Right ventricle myocardium superior (tissue), 1 donor: ENCODE data around the gene TM9SF4. TPM values are rescaled to one million over a fixed set of nuclear protein-coding genes. Genes with fewer than 3 reads are reported as not detected.
"Not testable (repeated sequence)": the region's sequence is repeated elsewhere in the genome, so short reads cannot be mapped to it uniquely, and the experiment has no call there.

Source experiments
- ATAC-seq: fragments of 200-7000 bp; cut with Tn5 transposase; one replicate; pipeline ENCODE4 v1.9.1; 2020; ENCODE audit warnings: mild to moderate bottlenecking; ENCODE audit not compliant: poor library complexity
- DNase-seq: peaks from one replicate; pipeline ENCODE4 v3.0.0-alpha.2; 2020
- intact Hi-C: fragments of 100-400 bp; cut with DNase I; formaldehyde crosslinking; loops from one replicate; pipeline ENCODE4 v1.11.2; 2022
- total RNA-seq: library from RNA; stranded (reverse); fragmentation: NEBNext Ultra II Directional; extraction: Animal tissue kit (Norgen Biotek cat#: 25700); gene quantifications from one replicate; pipeline ENCODE4 v1.2.1, GENCODE V29; 2021
- donor health status: DM: no; HTN: yes; CAD: no; lungs with severe emphysema.

Gene TM9SF4
- total RNA-seq, 1 donor from 2014 or later: 23.0 TPM

- ATAC-seq: no peak
- no peak for DNase-seq
- intact Hi-C loops: loop anchor here (10.0 kb wide), 1 partner anchor 232 kb away; no protein-coding TSS in a partner anchor
These were observed 22.4 kb upstream of the TM9SF4 start for GRCh38 chr20:32087070-32087469.

DNA sequence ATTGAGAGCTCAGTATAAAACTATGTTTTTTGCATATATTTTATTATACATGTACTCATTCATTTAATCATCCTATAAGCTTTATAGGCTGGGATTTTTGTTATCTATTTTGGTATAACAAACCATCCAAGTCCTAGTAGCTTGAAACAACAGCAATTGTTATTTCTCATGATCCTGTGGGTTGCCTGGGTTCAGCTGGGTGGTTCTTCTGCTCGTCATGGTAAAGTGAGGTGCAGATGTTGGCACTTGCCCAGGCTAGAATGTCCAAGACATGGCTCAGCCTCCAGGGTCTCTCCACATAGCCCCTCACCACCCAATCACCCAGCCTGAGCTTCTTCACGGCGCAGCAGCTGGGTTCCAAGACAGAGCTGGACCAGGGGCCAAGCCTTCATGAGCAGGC lies 20.8 kb upstream of the TM9SF4 start:
- DNase-seq (no peak), ATAC-seq (no peak)
- intact Hi-C loops: loop anchor here (10.0 kb wide), 1 partner anchor 234 kb away; no protein-coding TSS in a partner anchor

DNA sequence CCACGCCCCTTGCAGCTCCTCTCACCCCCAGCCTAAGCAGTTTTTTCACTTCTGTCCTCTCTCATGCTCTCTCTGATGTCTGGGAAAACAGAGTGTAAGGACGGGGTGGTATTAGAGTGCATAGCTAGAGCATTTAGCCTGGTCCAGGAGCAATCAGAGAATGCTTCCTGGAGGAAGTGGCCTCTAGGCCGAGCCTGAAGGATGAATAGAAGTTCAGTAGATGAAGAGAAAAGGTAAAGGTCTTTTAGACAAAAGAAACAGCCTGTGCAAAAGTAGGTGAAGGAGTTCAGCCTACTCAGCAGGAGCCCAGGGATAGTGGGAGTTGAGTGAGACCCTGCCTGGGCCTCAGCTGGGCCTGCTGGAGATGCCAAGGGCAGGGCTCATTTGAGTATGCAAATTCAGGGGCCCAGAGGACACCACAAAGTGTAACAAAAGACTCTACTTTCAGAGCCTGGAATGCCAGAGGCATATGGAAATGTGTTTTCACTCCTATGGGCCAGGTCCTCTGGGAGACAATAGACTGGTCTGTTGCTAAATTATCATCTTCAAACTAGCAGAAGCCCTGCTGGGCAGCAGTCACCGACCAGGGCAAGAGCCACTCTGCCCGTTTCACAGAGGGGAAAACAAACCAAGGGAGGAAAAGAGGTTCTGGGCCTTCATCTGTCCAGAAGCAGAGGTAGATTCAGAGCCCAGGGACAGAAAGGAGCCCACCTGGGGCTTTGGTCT lies 19.7 kb upstream of the TM9SF4 start:
- DNase-seq (no peak), ATAC-seq (no peak)
- intact Hi-C loops: loop anchor here (10.0 kb wide), 1 partner anchor 235 kb away; no protein-coding TSS in a partner anchor

DNA sequence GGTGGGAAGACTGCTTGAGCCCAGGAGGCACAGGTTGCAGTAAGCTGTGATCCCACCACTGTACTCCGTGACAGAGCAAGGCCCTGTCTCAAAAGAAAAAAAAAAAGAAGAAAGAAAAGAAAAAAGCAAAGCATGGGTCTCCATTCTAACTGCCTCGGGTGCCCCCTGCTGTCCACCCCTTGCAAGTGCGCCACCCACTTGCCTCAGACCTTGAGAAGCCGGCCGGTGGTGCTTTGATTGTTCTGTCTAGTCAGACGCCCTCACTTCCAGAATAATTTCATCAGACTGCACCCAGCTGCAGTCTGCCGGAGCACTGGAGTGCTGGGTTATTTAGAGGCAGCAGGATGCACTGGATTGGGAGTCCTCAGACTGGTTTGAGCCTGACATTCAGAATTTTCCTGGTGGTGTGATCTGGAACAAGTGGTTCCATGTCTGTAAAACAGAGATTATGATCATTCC lies 17.6 kb upstream of the TM9SF4 start:
- DNase-seq (peak; percentile 85), ATAC-seq (peak; percentile 85)
- intact Hi-C loops: no loop called here

DNA sequence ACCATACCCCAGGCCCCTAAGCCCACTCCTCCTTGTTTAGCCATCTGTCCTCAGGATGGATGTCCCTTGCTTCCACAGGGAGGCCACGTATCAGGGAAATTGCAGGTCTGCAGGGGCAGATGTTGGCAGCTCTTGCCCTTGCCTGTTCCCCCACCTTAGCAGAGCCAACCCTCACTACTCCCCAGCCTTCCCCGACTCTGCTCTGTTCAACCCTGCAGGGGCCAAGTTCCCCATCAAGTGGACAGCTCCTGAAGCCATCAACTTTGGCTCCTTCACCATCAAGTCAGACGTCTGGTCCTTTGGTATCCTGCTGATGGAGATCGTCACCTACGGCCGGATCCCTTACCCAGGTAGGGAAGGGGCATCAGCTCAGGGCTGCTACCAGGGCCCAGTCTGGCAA lies 10.7 kb upstream of the TM9SF4 start:
- ATAC-seq: no peak
- DNase-seq: no peak
- intact Hi-C loops: no loop called here

DNA sequence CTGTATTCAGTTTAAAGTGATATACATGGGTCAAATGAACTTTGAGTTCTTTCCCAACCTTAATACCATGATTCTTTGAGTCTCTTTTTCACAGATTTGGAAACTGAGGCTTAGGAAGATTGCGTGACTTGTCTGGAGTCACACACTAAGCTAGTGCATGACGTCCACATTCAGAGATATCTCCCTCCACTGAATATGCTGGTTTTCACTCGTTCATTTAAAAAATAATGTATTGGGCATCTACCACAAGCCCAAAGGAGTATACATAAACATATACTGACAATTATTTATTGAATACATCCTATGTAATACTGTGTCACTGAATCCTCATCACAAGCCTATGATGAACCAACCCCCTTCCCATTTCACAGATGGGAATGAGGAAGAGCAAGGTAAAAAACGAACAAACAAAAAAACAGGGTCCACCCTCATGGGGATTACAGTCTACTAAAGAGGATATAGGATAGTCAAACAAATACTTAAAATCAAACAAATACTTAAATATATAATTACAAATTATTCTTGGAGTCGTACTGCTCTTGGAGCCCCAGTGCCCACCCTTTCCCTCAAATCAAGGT lies 611 bp upstream of the TM9SF4 start:
- no peak for DNase-seq
- ATAC-seq: no peak
- intact Hi-C loops: no loop called here

GRCh38 chr20:32110173-32110704 lies 725 bp downstream of the TM9SF4 start:
- DNase-seq (no peak), ATAC-seq (no peak)
- intact Hi-C loops: no loop called here

DNA sequence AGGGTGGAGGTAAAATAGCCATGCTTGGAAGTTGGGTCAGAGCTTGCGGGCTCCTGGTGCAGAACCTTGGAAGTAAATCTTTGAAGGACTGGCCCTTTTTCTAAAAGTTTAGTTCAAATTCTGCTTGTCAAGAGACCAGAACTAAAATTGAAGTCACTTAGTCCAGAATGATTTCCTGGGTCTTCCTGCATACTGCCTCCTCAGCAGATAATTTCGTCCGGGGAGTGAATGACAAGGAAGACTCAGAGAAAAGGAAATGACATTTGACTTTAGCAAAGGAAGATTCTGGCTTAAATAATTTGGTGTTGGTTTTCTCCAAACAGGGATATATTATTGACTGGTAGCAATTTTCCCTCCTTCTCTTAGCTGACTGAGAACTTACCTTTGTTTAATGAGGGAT lies 1.2 kb downstream of the TM9SF4 start:
- no peak for ATAC-seq

GRCh38 chr20:32111156-32111686 lies 1.7 kb downstream of the TM9SF4 start:
- DNase-seq (no peak), ATAC-seq (no peak)
- intact Hi-C loops: no loop called here

More for the DNA sequence above, 1.2 kb downstream of the TM9SF4 start:
- intact Hi-C loops: no loop called here
- no peak for DNase-seq

- ATAC-seq (no peak), DNase-seq (no peak)
- intact Hi-C loops: no loop called here
These were observed 2.2 kb downstream of the TM9SF4 start for GRCh38 chr20:32111753-32112152.

GRCh38 chr20:32112841-32113240 lies 3.3 kb downstream of the TM9SF4 start:
- peak; percentile 51 for DNase-seq

GRCh38 chr20:32113591-32114260 lies 4.2 kb downstream of the TM9SF4 start:
- DNase-seq (no peak), ATAC-seq (no peak)
- intact Hi-C loops: no loop called here

More at GRCh38 chr20:32112841-32113240, 3.3 kb downstream of the TM9SF4 start:
- intact Hi-C loops: no loop called here
- ATAC-seq: no peak

DNA sequence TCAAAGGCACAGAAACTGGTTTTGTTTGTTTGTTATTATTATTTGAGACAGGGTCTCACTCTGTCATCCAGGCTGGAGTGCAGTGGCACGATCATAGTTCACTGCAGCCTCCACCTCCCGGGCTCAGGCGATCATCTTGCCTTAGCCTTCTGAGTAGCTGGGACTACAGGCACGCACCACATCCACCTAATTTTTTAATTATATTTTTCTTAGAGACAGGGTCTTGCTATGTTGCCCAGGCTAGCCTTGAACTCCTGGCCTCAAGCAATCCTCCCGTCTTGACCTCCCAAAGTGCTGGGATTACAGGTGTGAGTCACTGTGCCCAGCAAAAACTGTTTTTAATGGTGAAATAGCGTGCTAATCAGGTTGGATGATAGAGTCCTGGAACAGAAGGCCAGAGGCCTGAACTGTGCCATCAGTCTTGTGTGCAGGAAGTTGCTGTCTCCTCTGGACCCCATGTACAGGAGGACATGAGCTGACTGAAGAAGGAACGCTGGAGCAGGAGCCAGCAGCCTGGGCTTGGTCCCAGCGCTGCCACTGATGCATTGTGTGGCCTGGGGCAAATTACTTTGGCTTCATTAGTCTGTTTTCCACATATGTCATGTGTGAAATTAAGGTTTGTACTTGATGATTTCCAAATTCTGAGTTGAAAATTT lies 4.9 kb downstream of the TM9SF4 start:
- no peak for ATAC-seq
- intact Hi-C loops: no loop called here
- no peak for DNase-seq

DNA sequence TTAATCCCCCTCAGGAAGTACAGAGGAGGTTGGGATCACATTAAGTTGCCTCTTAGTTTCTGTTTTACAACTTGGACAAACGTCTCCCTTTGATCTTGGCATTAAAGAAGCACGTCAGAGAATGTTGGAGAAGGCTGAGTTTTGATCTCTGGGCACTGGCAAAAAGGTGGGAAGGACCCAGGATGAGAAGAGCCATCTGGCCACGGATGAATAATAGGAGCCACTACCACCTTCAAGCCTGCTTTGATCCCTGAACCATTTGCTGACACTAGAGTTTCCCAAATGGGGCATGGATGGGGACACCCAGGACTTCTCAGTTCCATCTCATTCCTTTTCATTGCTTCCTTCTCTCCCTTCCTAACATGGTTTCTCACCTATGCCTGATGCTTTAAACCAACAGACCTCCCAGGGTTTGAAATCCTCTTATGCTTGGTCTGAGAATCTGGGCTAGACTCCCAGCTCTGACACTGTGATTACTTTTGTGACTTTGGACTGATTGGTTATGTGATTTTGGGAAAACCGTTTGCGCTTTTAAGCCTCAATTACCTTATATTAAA lies 5.8 kb downstream of the TM9SF4 start:
- no peak for DNase-seq
- intact Hi-C loops: no loop called here
- ATAC-seq: no peak

- DNase-seq (no peak), ATAC-seq (no peak)
- intact Hi-C loops: no loop called here
These were observed 6.6 kb downstream of the TM9SF4 start for GRCh38 chr20:32116079-32116521.

- intact Hi-C loops, DNase-seq, ATAC-seq: not testable (repeated sequence)
These were observed 7.3 kb downstream of the TM9SF4 start for GRCh38 chr20:32116796-32117195.

DNA sequence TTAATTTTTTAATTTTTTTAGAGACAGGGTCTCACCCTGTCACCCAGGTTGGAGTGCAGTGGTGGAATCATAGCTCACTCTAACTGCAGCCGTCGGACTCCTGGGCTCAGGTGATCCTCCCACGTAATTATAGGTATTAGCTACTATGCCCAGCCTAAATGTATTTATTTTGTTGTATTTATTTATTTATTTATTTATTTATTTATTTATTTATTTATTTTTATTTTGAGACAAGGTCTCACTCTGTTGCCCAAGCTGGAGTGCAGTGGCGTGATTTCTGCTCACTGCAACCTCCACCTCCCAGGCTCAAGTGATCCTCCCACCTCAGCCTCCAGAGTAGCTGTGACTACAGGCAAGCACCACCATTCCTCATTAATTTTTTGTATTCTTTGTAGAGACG lies 8.9 kb downstream of the TM9SF4 start:
- ATAC-seq, DNase-seq, intact Hi-C loops: not testable (repeated sequence)

DNA sequence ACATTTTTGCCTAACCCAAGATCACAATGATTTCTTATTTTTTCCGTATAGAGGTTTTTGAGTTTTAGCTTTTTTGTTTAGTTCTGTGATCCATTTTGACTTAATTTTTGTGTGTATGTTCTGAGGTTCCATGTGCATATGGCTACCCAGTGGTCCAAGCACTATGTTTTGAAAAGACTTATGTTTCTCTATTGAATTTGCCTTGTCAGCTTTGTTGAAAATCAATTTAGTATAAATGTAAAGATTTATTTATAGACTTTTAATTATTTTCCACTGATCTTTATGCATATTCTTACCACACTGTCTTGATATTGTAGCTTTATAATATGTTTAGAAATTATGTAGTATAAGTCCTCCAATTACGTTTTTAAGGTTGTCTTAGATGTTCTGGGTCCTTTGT lies 10.2 kb downstream of the TM9SF4 start:
- intact Hi-C loops: no loop called here
- DNase-seq (no peak), ATAC-seq (no peak)
